Right cardiac atrium (tissue), 5 donors: Measurements from ENCODE around the gene PFKL. TPM values are rescaled to one million over a fixed set of nuclear protein-coding genes. Genes with fewer than 3 reads are reported as not detected.
"Not testable (repeated sequence)": the region's sequence is repeated elsewhere in the genome, so short reads cannot be mapped to it uniquely, and the experiment has no call there.

Experiments
- ATAC-seq, 2 donors: fragments of 200-7000 bp; cut with Tn5 transposase; one replicate each; pipeline versions ENCODE4 v1.8.0 to v1.9.1; 2020; ENCODE audit warnings: moderate library complexity in 2 of 2, mild to moderate bottlenecking in 1 of 2
- DNase-seq, 3 donors: peaks; one replicate each; pipeline ENCODE4 v3.0.0-alpha.2; 2020
- H3K27ac ChIP-seq: one replicate; pipeline ENCODE4 v1.5.1; 2013; ENCODE audit warnings: mild to moderate bottlenecking, low read length, control low read depth, moderate library complexity
- H3K27me3 ChIP-seq: one replicate; pipeline ENCODE4 v1.6.1; 2013; ENCODE audit not compliant: control insufficient read depth, insufficient read depth
- H3K4me1 ChIP-seq: one replicate; pipeline ENCODE4 v1.6.1; 2013; ENCODE audit warnings: low read length; ENCODE audit not compliant: control insufficient read depth, insufficient read depth
- H3K4me3 ChIP-seq: one replicate; pipeline ENCODE4 v1.5.1; 2013; ENCODE audit warnings: low read length, control low read depth
- H3K9me3 ChIP-seq: one replicate; pipeline ENCODE4 v1.6.1; 2013; ENCODE audit warnings: low read length; ENCODE audit not compliant: control insufficient read depth
- WGBS: extraction: QIAGEN DNeasy Blood & Tissue Kit; methylation state at CpG from one replicate; pipeline ENCODE4 v1.1.7; 2013; 5-methylcytosine and 5-hydroxymethylcytosine counted together
- intact Hi-C, 4 donors: fragments of 100-400 bp; cut with DNase I; formaldehyde crosslinking; loops; one replicate each; pipeline versions ENCODE4 v1.11.0 to v1.14.0; 2022 to 2023
- polyA plus RNA-seq: library from polyadenylated mRNA; stranded (reverse); fragments of 200-250 nt; gene quantifications from one replicate; pipeline ENCODE4 v1.2.3, GENCODE V29; 2013
- total RNA-seq, 4 donors: library from RNA; stranded (reverse); fragmentation: NEBNext Ultra II Directional; extraction: Animal tissue kit (Norgen Biotek cat#: 25700); gene quantifications; one replicate each; pipeline ENCODE4 v1.2.1, GENCODE V29; 2021
- donor health status: healthy with polysubstance abuse.
- donor health status: DM: no; HTN: yes; CAD: no.
- donor health status: DM: no; HTN: no; CAD: no.
- donor health status: DM: no; HTN: yes; CAD: no; lungs with severe emphysema.
- donor health status: DM: yes; HTN: yes; CAD: no.

Gene PFKL
- total and polyA plus RNA-seq, 5 donors, result 42.8 to 54.9 (median 48.2) TPM

- intact Hi-C loops, H3K27ac ChIP-seq, H3K27me3 ChIP-seq, H3K4me1 ChIP-seq, H3K4me3 ChIP-seq, H3K9me3 ChIP-seq, ATAC-seq: not testable (repeated sequence)
- whole genome bisulfite sequencing, result 72% methylated on average over 12 of the region's 12 CpGs
- DNase-seq, result peak; percentile 2 to 21 (median 5)
These were observed 42.0 kb downstream of the PFKL start for GRCh38 chr21:44341726-44342458.

DNA sequence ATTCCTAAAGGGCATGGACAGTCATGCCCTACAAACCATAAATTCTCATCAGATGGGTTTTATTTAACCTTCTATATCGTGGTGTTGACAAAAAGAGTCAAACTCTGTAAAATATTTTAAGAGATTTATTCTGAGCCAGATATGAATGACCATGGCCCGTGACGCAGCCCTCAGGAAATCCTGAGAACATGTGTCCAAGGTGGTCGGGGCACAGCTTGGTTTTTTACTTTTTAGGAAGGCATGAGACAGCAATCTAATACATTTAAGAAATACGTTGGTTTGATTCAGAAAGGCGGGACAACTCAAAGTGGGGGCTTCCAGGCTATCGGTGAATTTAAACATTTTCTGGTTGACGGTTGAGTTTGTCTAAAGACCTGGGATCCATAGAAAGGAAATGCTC lies 43.1 kb downstream of the PFKL start:
- WGBS, result 76% methylated on average over 8 of the region's 8 CpGs
- H3K27me3 ChIP-seq, H3K9me3 ChIP-seq, intact Hi-C loops, H3K4me3 ChIP-seq, H3K4me1 ChIP-seq, H3K27ac ChIP-seq, ATAC-seq: not testable (repeated sequence)
- peak in 1 of 3 donors; percentile 17 for DNase-seq

- Histone ChIP-seq H3K27ac (no peak overlapping the region), H3K4me1 (no peaks in the 10 kb centered on the region), H3K27me3 (no peaks in the 10 kb centered on the region), H3K4me3 (no peak overlapping the region), H3K9me3 (no peaks in the 10 kb centered on the region)
- ATAC-seq, result no peak
- WGBS, result 75% methylated on average over 17 of the region's 17 CpGs
- intact Hi-C loops, result no loop called here
- DNase-seq, result peak in 2 of 3 donors; percentile 49 to 54
These were observed 44.8 kb downstream of the PFKL start for GRCh38 chr21:44344541-44345183.

DNA sequence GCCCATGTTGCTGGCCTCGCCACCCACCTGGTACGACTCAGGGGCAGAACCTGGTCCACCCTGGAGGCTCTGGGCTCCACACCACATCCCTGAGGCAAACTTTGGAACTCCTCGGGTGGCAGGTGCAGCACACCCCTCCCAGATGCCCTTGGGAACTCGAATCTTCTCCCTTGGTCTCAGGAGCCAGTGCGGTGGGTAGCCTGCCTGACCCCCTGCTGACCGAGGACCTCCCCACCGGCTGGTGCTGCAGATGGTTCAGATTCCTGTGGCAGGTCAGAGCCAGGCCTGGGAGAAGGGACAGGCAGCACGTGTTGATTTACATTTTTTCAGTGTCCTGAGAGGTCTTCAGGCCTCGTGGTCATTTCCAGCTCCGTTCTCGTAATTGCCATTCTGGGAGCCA lies 45.6 kb downstream of the PFKL start:
- H3K27ac ChIP-seq, result no peak overlapping the region
- ATAC-seq, result no peak
- intact Hi-C loops, result no loop called here
- no peak overlapping the region for H3K4me3 ChIP-seq
- H3K27me3 ChIP-seq, result no peaks in the 10 kb centered on the region
- peak in 2 of 3 donors; percentile 18 to 54 for DNase-seq
- no peaks in the 10 kb centered on the region for H3K4me1 ChIP-seq
- H3K9me3 ChIP-seq, result no peaks in the 10 kb centered on the region
- WGBS, result 59% methylated on average over 11 of the region's 11 CpGs

DNA sequence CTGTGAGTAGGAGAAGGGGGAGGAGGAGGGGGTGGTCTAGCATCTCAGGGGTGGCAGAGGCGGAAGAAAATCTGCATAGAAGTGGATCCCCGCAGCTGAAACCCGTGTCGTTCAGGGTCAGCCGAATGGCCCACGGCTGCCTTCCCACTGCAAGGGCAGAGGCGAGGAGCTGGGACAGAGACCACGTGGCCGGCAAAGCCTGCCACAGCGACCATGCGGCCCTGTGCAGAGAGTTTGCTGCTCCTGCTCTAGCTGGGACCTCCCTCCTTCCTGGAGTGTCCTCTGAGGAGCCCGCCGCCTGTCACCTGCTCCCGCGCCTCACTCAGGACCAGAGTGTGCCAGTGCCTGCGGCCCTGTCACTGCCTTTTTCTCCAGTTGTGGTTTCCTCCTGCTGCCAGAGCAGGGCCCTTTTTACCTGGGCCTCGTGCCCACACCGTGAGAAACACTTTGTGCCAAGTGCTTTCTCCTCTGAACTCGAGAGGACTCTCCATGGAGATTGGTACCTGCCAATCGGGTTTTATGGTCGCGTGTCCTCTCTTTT lies 48.1 kb downstream of the PFKL start:
- ATAC-seq (no peak), DNase-seq (peak in 1 of 3 donors; percentile 32)
- no peaks in the 10 kb centered on the region for H3K4me1 ChIP-seq
- no peak overlapping the region for H3K4me3 ChIP-seq
- H3K27me3 ChIP-seq, result no peaks in the 10 kb centered on the region
- intact Hi-C loops, result no loop called here
- H3K9me3 ChIP-seq, result no peaks in the 10 kb centered on the region
- 55% methylated on average over 22 of the region's 22 CpGs for WGBS
- no peak overlapping the region for H3K27ac ChIP-seq

DNA sequence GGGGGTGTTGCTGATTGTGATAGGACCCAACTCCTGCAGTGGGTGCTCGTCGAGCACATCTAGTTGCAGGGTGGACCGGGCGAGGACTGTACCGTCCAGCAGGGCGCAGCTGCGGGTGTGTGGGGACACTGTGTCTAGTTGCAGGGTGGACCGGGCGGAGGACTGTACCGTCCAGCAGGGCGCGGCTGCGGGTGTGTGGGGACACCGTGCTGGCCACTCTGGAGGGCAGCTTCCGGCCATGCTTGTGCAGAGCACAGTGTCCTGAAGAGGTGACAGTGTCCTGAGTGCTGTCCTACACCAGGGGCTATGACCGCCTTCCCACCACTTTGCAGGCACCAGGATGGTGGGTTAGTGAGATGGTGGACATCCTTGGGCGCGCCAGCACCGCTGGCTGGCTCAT lies 49.0 kb downstream of the PFKL start:
- Histone ChIP-seq H3K27ac (no peak overlapping the region), H3K27me3 (no peaks in the 10 kb centered on the region), H3K4me1 (no peaks in the 10 kb centered on the region), H3K4me3 (no peak overlapping the region), H3K9me3 (no peaks in the 10 kb centered on the region)
- ATAC-seq, result no peak
- intact Hi-C loops, result no loop called here
- DNase-seq, result peak in 2 of 3 donors; percentile 32 to 61
- WGBS, result 93% methylated on average over 19 of the region's 19 CpGs

DNA sequence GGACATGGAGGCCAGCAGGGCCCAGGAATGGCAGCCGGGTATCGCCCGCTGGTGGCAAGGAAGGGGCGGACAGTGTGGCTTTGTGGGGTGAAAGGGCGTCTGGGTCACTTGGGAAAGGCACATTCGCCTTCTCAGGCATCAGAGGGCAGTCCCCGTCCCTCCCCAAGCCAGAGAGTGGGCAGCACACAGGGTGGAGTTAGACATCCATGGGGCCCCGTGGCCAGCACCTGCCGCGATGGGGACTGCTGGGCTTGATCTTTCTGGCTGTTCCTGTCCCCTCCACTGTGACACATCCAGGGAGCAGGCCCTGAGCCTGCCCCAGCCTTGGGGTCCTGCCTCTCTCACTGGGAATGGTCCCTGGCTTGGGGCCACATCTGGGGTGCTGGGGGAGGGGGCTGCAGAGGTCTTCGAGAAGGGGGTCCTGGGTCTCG lies 49.6 kb downstream of the PFKL start:
- no peak overlapping the region for H3K4me3 ChIP-seq
- no peaks in the 10 kb centered on the region for H3K9me3 ChIP-seq
- ATAC-seq, result no peak
- DNase-seq, result peak in 2 of 3 donors; percentile 10 to 49
- WGBS, result 72% methylated on average over 12 of the region's 12 CpGs
- no peaks in the 10 kb centered on the region for H3K27me3 ChIP-seq
- intact Hi-C loops, result no loop called here
- H3K4me1 ChIP-seq, result no peaks in the 10 kb centered on the region
- no peak overlapping the region for H3K27ac ChIP-seq

DNA sequence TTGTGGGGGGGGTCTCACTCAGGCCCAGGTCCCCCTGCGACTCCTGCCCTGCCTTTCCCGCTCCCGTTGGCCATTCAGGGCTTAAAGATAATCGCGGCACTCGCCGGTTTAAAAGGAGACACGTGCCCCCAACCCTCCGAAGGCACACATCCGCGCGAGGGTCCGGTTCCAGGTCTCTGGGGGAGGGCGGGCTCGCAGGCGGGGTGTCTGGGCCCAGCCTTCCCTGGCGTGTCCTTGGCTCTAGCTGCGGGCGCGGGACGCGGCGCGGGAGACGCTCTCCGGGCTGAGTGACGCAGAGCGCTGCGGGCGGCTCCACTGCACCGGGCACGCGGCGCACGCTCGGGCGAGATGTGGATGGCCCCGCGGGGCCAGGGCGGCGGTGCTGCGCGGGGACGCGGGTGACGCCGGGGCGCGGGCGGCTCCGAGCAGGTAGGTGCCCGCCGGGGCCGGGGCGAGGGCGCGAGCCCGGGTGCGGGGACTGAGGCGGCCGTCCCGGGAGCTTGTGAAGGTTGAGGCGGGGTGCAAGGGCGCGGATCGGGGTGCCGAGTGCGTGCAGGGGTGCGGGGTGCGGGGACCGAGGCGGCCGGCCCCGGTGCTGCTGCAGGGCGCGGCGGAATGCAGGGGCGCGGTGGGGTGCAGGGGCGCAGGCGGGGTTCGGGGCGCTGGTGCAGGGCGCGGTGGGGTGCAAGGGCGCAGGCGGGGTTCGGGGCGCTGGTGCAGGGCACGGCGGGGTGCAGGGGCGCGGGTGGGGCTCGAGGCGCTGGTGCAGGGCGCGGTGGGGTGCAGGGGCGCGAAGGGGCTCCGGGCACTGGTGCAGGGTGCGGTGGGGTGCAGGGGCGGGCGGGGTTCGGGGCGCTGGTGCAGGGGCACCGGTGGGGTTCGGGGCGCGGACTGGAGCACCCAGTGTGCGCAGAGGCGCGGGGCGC lies 50.3 kb downstream of the PFKL start:
- 9% methylated on average over 113 of the region's 113 CpGs for WGBS
- ATAC-seq (no peak), DNase-seq (peak in 2 of 3 donors; percentile 45 to 51)
- H3K27me3 ChIP-seq, result no peaks in the 10 kb centered on the region
- no peaks in the 10 kb centered on the region for H3K9me3 ChIP-seq
- intact Hi-C loops, result no loop called here
- H3K4me3 ChIP-seq, result no peak overlapping the region
- H3K4me1 ChIP-seq, result no peaks in the 10 kb centered on the region
- no peak overlapping the region for H3K27ac ChIP-seq

- Histone ChIP-seq H3K4me3 (no peak overlapping the region), H3K27ac (no peak overlapping the region), H3K4me1 (no peaks in the 10 kb centered on the region), H3K9me3 (no peaks in the 10 kb centered on the region), H3K27me3 (no peaks in the 10 kb centered on the region)
- ATAC-seq (no peak), DNase-seq (peak in 2 of 3 donors; percentile 49 to 55)
- intact Hi-C loops, result no loop called here
- 25% methylated on average over 42 of the region's 42 CpGs for WGBS
These were observed 51.1 kb downstream of the PFKL start for GRCh38 chr21:44350773-44351481.

GRCh38 chr21:44351535-44352252 lies 51.8 kb downstream of the PFKL start:
- peak in 2 of 3 donors; percentile 42 for DNase-seq
- no peak overlapping the region for H3K27ac ChIP-seq
- no peak for ATAC-seq
- H3K9me3 ChIP-seq, result no peaks in the 10 kb centered on the region
- no peaks in the 10 kb centered on the region for H3K4me1 ChIP-seq
- intact Hi-C loops, result no loop called here
- no peaks in the 10 kb centered on the region for H3K27me3 ChIP-seq
- no peak overlapping the region for H3K4me3 ChIP-seq
- 87% methylated on average over 18 of the region's 18 CpGs for WGBS
